ENCODE measurements around the gene NTM. TPM values are rescaled to one million over a fixed set of nuclear protein-coding genes. Genes with fewer than 3 reads are reported as not detected.
A peak's percentile ranks its signal among the peaks of the same experiment; 100 is the strongest.

The NTM gene
- total RNA-seq, 6 donors from 2014 or later: 4.1 to 151 (median 115) TPM

DNA sequence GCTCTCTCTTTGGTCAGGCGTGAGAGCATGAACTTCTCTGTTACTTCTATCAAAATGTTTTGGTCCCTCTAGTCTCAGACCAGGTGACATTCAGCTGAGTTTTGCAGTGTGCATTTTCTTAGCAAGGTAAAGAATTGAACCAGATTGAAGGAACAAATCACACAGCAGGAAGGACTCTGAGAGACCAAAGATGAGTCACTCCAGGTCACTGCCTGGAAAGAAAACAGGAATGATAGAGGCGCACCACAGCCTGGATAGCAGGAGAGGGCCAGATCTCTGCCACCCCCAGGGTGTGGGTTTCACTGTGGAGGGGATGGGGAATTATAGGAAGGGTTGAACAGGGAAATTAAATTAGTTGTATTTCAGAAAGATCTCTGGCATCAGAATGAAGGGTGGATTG lies 788.3 kb downstream of the NTM start:
- no peak for DNase-seq
- no peak overlapping the region for H3K27ac ChIP-seq
- H3K4me1 ChIP-seq: no peaks in the 10 kb centered on the region
- no peak overlapping the region for H3K4me3 ChIP-seq
- ATAC-seq (ENCODE audit: low FRiP score in 2 of 2): no peak
- no peaks in the 10 kb centered on the region for H3K9me3 ChIP-seq
- no peaks in the 10 kb centered on the region for H3K36me3 ChIP-seq
- TF ChIP-seq POLR2AphosphoS5 (IDR thresholded peaks at IDR 0.05): no peak
- TF ChIP-seq EP300 (IDR thresholded peaks at IDR 0.05): no peak
- TF ChIP-seq, protein P1, sequence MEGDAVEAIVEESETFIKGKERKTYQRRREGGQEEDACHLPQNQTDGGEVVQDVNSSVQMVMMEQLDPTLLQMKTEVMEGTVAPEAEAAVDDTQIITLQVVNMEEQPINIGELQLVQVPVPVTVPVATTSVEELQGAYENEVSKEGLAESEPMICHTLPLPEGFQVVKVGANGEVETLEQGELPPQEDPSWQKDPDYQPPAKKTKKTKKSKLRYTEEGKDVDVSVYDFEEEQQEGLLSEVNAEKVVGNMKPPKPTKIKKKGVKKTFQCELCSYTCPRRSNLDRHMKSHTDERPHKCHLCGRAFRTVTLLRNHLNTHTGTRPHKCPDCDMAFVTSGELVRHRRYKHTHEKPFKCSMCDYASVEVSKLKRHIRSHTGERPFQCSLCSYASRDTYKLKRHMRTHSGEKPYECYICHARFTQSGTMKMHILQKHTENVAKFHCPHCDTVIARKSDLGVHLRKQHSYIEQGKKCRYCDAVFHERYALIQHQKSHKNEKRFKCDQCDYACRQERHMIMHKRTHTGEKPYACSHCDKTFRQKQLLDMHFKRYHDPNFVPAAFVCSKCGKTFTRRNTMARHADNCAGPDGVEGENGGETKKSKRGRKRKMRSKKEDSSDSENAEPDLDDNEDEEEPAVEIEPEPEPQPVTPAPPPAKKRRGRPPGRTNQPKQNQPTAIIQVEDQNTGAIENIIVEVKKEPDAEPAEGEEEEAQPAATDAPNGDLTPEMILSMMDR (IDR thresholded peaks at IDR 0.05): no peak
- TF ChIP-seq POLR2A (IDR thresholded peaks at IDR 0.05): no peak
- no peaks in the 10 kb centered on the region for H3K27me3 ChIP-seq
- WGBS, 2 donors: 86 to 90% methylated on average over 2 of the region's 2 CpGs

- ATAC-seq (ENCODE audit: low FRiP score in 2 of 2) (no peak), DNase-seq (peak in 1 of 2 donors; percentile 51)
- Histone ChIP-seq H3K4me3 (no peak overlapping the region), H3K9me3 (no peaks in the 10 kb centered on the region), H3K4me1 (no peaks in the 10 kb centered on the region), H3K36me3 (no peaks in the 10 kb centered on the region), H3K27ac (no peak overlapping the region), H3K27me3 (no peaks in the 10 kb centered on the region)
- WGBS, 2 donors: 91 to 92% methylated on average over 26 of the region's 26 CpGs
- TF ChIP-seq, protein P1 (IDR thresholded peaks at IDR 0.05): no peak
- no peak for TF ChIP-seq POLR2AphosphoS5 (IDR thresholded peaks at IDR 0.05)
- no peak for TF ChIP-seq EP300 (IDR thresholded peaks at IDR 0.05)
- TF ChIP-seq POLR2A (IDR thresholded peaks at IDR 0.05): no peak
These were observed 791.1 kb downstream of the NTM start for GRCh38 chr11:132161403-132162078.

DNA sequence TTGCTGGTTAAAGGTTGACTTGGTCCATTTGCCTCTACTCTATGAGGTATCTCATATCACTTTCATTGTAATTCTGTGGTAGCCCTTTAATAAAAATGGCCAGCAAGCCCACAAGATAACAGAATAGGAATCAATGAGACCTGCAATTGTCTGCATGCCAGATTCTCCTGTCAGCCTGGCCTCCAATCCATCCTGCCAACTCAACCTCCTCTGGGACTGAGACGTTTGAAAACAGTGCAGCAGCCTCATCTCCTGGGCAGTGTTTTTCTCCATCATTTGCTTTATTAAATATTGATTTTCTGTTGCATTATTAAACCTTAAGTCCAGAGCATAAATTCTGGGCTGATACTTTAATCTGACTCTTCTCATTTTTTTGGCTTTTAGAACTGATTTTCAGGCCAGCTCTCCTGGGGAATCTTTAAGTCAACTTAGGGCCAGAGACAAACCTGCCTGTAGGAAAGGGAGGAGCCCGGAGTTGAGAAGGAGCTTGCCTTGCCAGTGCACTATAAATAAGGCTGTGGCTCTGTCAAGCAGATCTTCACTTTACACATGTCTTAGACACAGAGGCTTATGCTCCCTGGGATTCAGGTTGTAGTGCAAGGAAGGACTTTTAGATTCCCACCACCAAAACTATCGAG lies 798.0 kb downstream of the NTM start:
- Histone ChIP-seq H3K36me3 (no peaks in the 10 kb centered on the region), H3K9me3 (no peaks in the 10 kb centered on the region), H3K4me1 (no peaks in the 10 kb centered on the region), H3K27me3 (no peaks in the 10 kb centered on the region), H3K4me3 (no peak overlapping the region), H3K27ac (no peak overlapping the region)
- DNase-seq: no peak
- WGBS, 2 donors: 72 to 78% methylated on average over 3 of the region's 3 CpGs
- ATAC-seq (ENCODE audit: low FRiP score in 2 of 2): no peak
- TF ChIP-seq POLR2A (IDR thresholded peaks at IDR 0.05) (no peak), POLR2AphosphoS5 (IDR thresholded peaks at IDR 0.05) (no peak), EP300 (IDR thresholded peaks at IDR 0.05) (no peak)
- TF ChIP-seq, protein P1 (IDR thresholded peaks at IDR 0.05): no peak

GRCh38 chr11:132171031-132171430 lies 800.6 kb downstream of the NTM start:
- Histone ChIP-seq H3K27ac (no peak overlapping the region), H3K4me3 (no peak overlapping the region), H3K4me1 (no peaks in the 10 kb centered on the region), H3K9me3 (no peaks in the 10 kb centered on the region), H3K36me3 (no peaks in the 10 kb centered on the region), H3K27me3 (no peaks in the 10 kb centered on the region)
- DNase-seq: no peak
- 73 to 75% methylated on average over 6 of the region's 6 CpGs for WGBS, 2 donors
- TF ChIP-seq EP300 (IDR thresholded peaks at IDR 0.05) (no peak), POLR2A (IDR thresholded peaks at IDR 0.05) (no peak)
- TF ChIP-seq, protein P1 (IDR thresholded peaks at IDR 0.05): no peak
- no peak for ATAC-seq (ENCODE audit: low FRiP score in 2 of 2)
